Neutrophil (primary cell): ENCODE results near the gene PRRX2.

Source experiments
- H3K27ac ChIP-seq: fragments of 200-600 bp; sonication (generic); 2 replicates; pipeline ENCODE4 v1.5.1; 2016; ENCODE audit warnings: mild to moderate bottlenecking, moderate library complexity
- H3K27me3 ChIP-seq: fragments of 200-600 bp; sonication (generic); 2 replicates; pipeline ENCODE4 v1.6.0; 2016; ENCODE audit warnings: mild to moderate bottlenecking
- H3K36me3 ChIP-seq: fragments of 200-600 bp; sonication (generic); 2 replicates; pipeline ENCODE4 v1.5.1; 2017
- H3K4me1 ChIP-seq, 2 experiments: fragments of 200-600 bp in 1 of 2; sonication (generic) in 1 of 2; 1 replicate in 1 of 2; 2 replicates in 1 of 2; pipeline versions ENCODE4 v1.5.1 to v1.6.1; 2013 to 2016; ENCODE audit warnings: low read depth in 1 of 2, low read length in 1 of 2, mild to moderate bottlenecking in 1 of 2, moderate library complexity in 1 of 2; ENCODE audit not compliant: control insufficient read depth in 1 of 2, insufficient read depth in 1 of 2
- H3K4me3 ChIP-seq, 2 experiments: fragments of 200-600 bp in 1 of 2; sonication (generic) in 1 of 2; 1 replicate in 1 of 2; 2 replicates in 1 of 2; pipeline ENCODE4 v1.5.1; 2013 to 2016; ENCODE audit warnings: low read depth in 1 of 2, low read length in 1 of 2, mild to moderate bottlenecking in 1 of 2, moderate library complexity in 1 of 2
- H3K9me3 ChIP-seq: fragments of 200-600 bp; sonication (generic); 2 replicates; pipeline ENCODE4 v1.5.1; 2016
- TF ChIP-seq, protein P1 (sequence below): fragments of 200-600 bp; sonication (generic); IDR thresholded peaks from 2 replicates; pipeline ENCODE4 v1.5.1; 2016; ENCODE audit warnings: antibody characterized with exemption

Gene PRRX2

DNA sequence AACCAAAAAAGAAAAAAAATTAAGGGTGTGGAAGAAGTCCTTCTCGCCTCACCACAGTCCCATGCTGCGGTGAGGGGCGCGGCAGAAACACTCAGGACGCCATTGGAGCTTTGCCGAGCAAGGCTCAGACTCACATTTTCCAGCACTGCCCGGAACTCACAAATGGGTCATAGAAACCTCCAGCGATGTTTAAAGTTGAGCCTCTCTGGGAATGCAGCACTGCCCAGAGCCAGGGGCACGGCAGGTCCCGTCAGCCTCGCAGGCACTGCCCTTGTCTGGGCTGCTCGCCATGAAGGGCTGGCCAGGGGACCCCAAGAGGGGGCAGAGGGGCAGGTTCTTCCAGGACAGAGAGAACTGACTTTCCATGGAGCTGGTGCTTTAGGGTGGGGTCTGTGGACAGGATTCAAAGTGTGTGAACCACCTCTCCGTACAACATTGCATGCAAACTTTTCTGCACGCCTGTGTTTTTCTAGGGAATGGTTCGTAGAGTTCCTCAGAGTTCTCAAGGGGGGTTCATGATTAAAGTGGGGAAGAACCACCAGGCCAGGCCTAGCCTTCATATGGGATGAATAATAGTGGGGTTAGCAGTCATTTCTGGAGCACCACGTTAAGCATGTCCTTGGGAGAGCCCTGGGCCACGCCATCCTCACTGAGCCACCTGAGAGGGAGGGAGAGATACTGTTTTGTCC is 38.4 kb downstream of the PRRX2 start:
- TF ChIP-seq, protein P1, sequence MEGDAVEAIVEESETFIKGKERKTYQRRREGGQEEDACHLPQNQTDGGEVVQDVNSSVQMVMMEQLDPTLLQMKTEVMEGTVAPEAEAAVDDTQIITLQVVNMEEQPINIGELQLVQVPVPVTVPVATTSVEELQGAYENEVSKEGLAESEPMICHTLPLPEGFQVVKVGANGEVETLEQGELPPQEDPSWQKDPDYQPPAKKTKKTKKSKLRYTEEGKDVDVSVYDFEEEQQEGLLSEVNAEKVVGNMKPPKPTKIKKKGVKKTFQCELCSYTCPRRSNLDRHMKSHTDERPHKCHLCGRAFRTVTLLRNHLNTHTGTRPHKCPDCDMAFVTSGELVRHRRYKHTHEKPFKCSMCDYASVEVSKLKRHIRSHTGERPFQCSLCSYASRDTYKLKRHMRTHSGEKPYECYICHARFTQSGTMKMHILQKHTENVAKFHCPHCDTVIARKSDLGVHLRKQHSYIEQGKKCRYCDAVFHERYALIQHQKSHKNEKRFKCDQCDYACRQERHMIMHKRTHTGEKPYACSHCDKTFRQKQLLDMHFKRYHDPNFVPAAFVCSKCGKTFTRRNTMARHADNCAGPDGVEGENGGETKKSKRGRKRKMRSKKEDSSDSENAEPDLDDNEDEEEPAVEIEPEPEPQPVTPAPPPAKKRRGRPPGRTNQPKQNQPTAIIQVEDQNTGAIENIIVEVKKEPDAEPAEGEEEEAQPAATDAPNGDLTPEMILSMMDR: no peak
- no peaks in the 10 kb centered on the region for H3K36me3 ChIP-seq
- H3K27me3 ChIP-seq: peaks cover 35% of the 10 kb centered on the region
- H3K4me1 ChIP-seq: no peaks in the 10 kb centered on the region
- H3K9me3 ChIP-seq: no peaks in the 10 kb centered on the region
- no peak overlapping the region for H3K4me3 ChIP-seq
- no peak overlapping the region for H3K27ac ChIP-seq

DNA sequence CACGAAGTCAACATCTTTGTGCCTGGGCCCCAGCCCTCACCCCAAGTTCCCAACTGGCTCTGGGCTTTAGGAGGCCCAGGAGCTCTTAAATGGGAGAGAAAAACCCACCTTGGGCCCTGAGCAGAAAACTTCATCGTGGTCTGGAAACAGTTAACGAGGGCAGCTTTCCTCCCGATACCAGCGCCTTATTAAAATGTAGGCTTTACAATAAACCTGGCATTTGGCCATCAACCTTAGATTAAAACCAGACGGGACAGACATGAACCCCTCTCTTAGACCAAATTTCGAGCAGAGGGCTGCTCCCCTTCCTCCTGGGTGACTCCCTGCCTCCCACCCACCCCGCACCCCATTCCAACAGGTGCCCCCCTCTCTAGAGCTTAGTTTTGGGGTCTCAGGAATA is 39.4 kb downstream of the PRRX2 start:
- Histone ChIP-seq H3K4me1 (no peaks in the 10 kb centered on the region), H3K27me3 (peaks cover 25% of the 10 kb centered on the region), H3K36me3 (no peaks in the 10 kb centered on the region), H3K27ac (no peak overlapping the region), H3K9me3 (no peaks in the 10 kb centered on the region), H3K4me3 (no peak overlapping the region)
- TF ChIP-seq, protein P1: no peak

DNA sequence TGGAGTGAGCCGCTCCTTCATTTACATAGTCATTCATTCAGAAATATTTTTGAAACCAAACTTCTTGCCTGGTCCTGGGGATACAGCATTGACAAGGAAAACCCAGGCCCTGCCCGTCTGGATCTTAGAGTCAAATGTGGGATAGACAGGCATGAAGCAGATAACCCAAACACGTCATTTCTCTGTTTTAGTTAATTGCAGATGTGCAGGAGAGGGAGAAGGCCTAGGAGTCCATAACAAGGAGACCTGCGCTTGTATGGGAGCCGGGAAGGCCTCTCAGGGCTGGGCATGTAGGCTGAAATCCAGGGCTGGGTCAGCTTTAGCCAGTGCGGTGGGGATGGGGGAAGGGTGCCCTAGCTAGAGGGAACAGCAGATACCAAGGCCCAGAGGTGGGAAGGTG is 43.3 kb downstream of the PRRX2 start:
- Histone ChIP-seq H3K27me3 (peaks cover 37% of the 10 kb centered on the region), H3K36me3 (no peaks in the 10 kb centered on the region), H3K4me1 (no peaks in the 10 kb centered on the region), H3K27ac (no peak overlapping the region), H3K9me3 (no peaks in the 10 kb centered on the region), H3K4me3 (no peak overlapping the region)
- TF ChIP-seq, protein P1: no peak

DNA sequence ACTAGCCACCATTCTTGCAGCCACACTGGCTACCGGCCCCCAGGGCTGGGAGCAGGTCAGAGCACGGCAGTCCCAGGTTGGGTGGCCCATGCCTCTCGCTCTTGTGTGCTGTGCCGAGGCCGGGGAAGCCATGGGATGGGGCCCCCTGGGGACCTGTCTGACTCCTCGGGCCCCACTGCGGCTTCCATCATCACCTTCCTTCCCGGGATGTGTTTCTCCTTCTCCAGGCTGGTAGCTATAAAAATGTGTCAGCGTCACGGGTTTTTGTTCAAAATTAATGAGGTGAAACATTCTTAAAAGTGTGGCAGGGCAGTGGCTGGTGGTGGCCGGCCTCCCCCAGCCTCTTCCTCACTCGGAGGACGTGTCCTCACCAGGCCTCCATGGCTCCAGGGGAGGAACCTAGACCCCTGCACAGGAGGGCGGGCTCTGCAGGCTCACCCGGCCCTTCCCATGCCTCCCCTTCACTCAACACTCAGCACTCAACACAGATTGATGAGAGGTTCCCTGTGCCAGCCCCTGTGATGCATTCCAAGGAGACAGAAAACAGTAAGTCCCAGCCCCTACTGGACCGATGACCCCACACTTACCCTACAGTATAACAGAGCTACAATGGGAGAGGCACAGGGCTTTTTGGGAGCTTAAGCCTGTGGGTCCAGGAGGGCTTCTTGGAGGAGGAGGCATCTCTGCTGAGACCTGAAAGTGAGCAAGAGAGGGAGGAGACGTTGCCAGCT is 44.2 kb downstream of the PRRX2 start:
- Histone ChIP-seq H3K36me3 (no peaks in the 10 kb centered on the region), H3K4me1 (no peaks in the 10 kb centered on the region), H3K4me3 (no peak overlapping the region), H3K27ac (no peak overlapping the region), H3K9me3 (no peaks in the 10 kb centered on the region), H3K27me3 (peaks cover 45% of the 10 kb centered on the region)
- TF ChIP-seq, protein P1: no peak

DNA sequence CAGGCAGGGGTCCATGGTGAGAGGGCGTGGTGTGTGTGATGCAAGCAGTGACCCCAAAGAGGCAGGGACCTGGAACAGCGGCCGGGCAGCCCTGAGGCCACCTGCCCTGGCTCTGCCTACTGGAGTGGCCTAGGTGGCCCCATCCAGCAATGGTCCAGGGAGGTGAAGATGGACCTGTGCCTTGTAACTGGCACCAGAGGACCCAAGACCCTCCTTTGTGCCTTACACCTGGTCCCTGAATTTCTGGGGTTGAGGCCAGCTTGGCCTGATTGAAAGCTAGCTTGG is 44.7 kb downstream of the PRRX2 start:
- peaks cover 50% of the 10 kb centered on the region for H3K27me3 ChIP-seq
- no peaks in the 10 kb centered on the region for H3K9me3 ChIP-seq
- TF ChIP-seq, protein P1: no peak
- H3K36me3 ChIP-seq: no peaks in the 10 kb centered on the region
- no peak overlapping the region for H3K27ac ChIP-seq
- no peak overlapping the region for H3K4me3 ChIP-seq
- H3K4me1 ChIP-seq: no peaks in the 10 kb centered on the region
